ENCODE data around the gene BBS2.

The BBS2 gene

GRCh38 chr16:56468800-56469199 is 51.0 kb downstream of the BBS2 start:
- no peak overlapping the region for H3K4me3 ChIP-seq (ENCODE audit: control insufficient read depth, low read depth, low read length)
- TF ChIP-seq CTCF (IDR thresholded peaks at IDR 0.05; ENCODE audit: control insufficient read depth, insufficient read depth, low read depth, low read length, missing control alignments) = no peak
- no peak for DNase-seq (ENCODE audit: low read depth)

- no peak for TF ChIP-seq CTCF (IDR thresholded peaks at IDR 0.05; ENCODE audit: control insufficient read depth, insufficient read depth, low read depth, low read length, missing control alignments)
- no peak for DNase-seq (ENCODE audit: low read depth)
- H3K4me3 ChIP-seq (ENCODE audit: control insufficient read depth, low read depth, low read length) = no peak overlapping the region
Measured at GRCh38 chr16:56466344-56466743, 53.5 kb downstream of the BBS2 start.

GRCh38 chr16:56463153-56463552 is 56.7 kb downstream of the BBS2 start:
- H3K4me3 ChIP-seq (ENCODE audit: control insufficient read depth, low read depth, low read length) = no peak overlapping the region
- no peak for DNase-seq (ENCODE audit: low read depth)
- no peak for TF ChIP-seq CTCF (IDR thresholded peaks at IDR 0.05; ENCODE audit: control insufficient read depth, insufficient read depth, low read depth, low read length, missing control alignments)

- H3K4me3 ChIP-seq (ENCODE audit: control insufficient read depth, low read depth, low read length) = no peak overlapping the region
- DNase-seq (ENCODE audit: low read depth) = no peak
- no peak for TF ChIP-seq CTCF (IDR thresholded peaks at IDR 0.05; ENCODE audit: control insufficient read depth, insufficient read depth, low read depth, low read length, missing control alignments)
Measured at GRCh38 chr16:56462064-56462796, 57.6 kb downstream of the BBS2 start.

- TF ChIP-seq CTCF (IDR thresholded peaks at IDR 0.05; ENCODE audit: control insufficient read depth, insufficient read depth, low read depth, low read length, missing control alignments) = no peak
- no peak overlapping the region for H3K4me3 ChIP-seq (ENCODE audit: control insufficient read depth, low read depth, low read length)
- no peak for DNase-seq (ENCODE audit: low read depth)
Measured at GRCh38 chr16:56460101-56460500, 59.7 kb downstream of the BBS2 start.

- TF ChIP-seq CTCF (IDR thresholded peaks at IDR 0.05; ENCODE audit: control insufficient read depth, insufficient read depth, low read depth, low read length, missing control alignments) = no peak
- no peak for DNase-seq (ENCODE audit: low read depth)
- no peak overlapping the region for H3K4me3 ChIP-seq (ENCODE audit: control insufficient read depth, low read depth, low read length)
Measured at GRCh38 chr16:56457927-56458470, 61.8 kb downstream of the BBS2 start.
